GM10266 (cell line): ENCODE results near the gene SFXN1.

Experiments
- DNase-seq: peaks from one replicate; pipeline ENCODE4 v3.0.0; 2012; ENCODE audit errors: extremely low spot score
- CTCF ChIP-seq: IDR thresholded peaks from 2 replicates; pipeline ENCODE4 v1.5.1; 2012; ENCODE audit warnings: mild to moderate bottlenecking, low read depth; ENCODE audit not compliant: control insufficient read depth, insufficient read depth; ENCODE audit errors: missing control alignments

SFXN1 gene

GRCh38 chr5:175475248-175475647, 3.1 kb upstream of the SFXN1 start:
- no peak for DNase-seq
- no peak for TF ChIP-seq CTCF

GRCh38 chr5:175477440-175477839, 920 bp upstream of the SFXN1 start:
- no peak for TF ChIP-seq CTCF
- DNase-seq = no peak

- no peak for DNase-seq
These were observed 364 bp upstream of the SFXN1 start for GRCh38 chr5:175478008-175478383.

GRCh38 chr5:175479125-175479881, 943 bp downstream of the SFXN1 start:
- TF ChIP-seq CTCF = no peak
- no peak for DNase-seq

More at GRCh38 chr5:175478008-175478383, 364 bp upstream of the SFXN1 start:
- no peak for TF ChIP-seq CTCF

- no peak for DNase-seq
- TF ChIP-seq CTCF = no peak
These were observed 5.0 kb downstream of the SFXN1 start for GRCh38 chr5:175483337-175483736.

GRCh38 chr5:175484322-175484721, 6.0 kb downstream of the SFXN1 start:
- TF ChIP-seq CTCF = no peak
- no peak for DNase-seq

- no peak for TF ChIP-seq CTCF
- no peak for DNase-seq
These were observed 6.5 kb downstream of the SFXN1 start for GRCh38 chr5:175484829-175485228.
